ENCODE data around the gene ZNF221.
"Not testable (repeated sequence)": the region's sequence is repeated elsewhere in the genome, so short reads cannot be mapped to it uniquely, and the experiment has no call there.

Gene ZNF221

DNA sequence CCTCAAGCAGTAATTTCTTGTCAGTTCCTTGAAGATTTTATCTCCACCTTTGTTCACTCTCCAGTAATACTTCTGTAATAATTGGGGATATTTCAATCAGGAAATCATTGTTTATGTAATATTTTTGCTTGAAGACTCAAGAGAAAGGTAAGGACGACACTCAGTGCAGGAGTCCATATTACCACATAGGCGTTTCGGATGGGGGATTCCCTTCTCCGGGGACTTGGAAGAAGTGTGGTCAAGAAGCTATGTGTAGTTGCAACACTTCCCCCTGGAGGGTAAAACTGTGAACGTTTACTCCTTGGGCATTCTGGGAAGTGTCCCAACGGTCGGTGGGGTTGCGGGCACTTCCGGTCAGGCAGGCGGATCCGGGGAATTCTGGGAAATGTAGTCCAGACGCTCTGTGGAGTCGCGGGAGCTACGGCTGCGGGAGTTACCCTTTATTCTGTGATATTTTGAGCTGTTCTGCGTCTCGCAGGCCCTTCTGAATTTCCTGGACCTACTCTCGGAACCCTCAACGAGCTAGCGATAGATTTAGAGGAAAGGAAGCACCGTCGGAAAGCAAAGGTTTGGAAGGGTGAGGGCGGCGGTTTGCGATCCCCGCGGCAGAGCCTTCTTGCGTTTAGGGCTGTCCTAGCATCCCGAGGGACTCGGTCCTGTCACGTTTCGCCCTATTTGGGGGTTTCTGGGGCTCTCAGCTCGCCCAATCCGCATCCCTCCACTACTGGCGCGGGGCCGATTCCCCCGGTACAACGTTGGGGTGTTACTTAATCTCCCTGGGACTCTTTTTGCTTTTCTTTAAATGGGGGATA lies at the start of gene ZNF221:
Gene ZNF221 (plus strand): TSS at position 395 of the 812 bp plus-strand sequence. CDS start 11,499 bp downstream, outside the sequence.
- peak; percentile 96 for DNase-seq

DNA sequence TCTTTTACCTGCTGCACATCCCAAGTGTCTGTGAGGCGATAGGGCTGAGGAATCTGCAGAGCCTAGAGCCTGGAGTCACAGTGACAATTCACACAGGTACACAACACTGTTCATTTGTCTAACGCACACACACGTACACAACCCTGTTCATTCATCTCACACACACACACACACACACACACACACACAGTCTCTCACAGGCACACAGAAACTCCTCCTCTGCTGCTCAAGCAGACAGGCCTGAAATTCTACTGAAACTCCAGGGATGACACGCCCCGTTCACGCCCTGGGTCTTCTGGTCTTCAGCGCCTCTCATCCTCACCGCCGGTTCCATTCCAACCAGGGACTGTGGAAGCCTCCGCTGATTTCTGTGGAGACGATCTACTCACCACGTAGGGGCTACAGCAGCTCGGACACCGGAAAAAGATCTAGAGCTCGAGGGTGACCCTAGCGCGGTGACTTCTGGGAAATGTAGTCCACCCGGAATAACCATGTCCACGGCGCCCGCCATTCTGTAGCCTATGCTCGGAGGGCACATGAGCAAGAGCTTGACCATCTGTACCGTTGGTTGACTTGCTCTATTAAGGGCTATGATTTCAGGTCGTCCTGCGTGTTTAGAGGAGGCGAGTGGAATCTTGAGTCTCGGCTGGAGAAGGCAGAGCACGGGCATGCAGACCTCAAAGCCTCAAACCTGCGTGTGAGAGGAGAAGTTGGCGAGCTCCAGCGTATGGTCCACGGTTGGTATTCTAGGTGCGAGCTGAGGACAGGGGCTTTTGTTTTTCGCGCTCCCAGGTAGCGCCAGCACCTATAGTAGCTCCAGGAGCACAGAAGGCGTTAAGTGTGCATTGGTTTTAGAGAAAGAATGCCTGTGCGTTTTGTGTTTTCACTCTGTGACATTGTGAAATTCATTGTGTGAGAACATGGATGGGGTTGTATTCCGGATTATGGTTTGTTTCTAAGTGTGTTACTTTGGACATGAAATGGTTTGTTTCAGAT lies 49.3 kb upstream of the ZNF221 start:
- DNase-seq = peak; percentile 92

DNA sequence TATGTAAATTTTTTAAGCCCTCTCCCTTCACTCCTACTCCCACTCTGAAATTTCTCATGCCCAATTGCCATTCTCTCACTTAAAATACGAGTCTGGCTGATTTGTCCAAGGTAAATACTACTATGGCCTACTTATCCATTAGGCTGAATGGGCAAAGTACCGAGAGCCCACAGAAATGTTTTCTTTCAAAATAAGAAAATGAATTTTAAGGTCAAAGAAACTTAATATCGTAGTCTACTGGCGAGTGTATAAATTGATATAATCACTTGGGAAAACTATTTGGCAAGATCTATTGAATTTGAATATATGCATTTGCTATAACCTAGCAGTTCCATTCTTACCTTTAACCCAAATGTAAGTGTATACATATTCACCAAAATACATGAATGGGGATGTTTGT lies 48.6 kb upstream of the ZNF221 start:
- no peak for DNase-seq

DNA sequence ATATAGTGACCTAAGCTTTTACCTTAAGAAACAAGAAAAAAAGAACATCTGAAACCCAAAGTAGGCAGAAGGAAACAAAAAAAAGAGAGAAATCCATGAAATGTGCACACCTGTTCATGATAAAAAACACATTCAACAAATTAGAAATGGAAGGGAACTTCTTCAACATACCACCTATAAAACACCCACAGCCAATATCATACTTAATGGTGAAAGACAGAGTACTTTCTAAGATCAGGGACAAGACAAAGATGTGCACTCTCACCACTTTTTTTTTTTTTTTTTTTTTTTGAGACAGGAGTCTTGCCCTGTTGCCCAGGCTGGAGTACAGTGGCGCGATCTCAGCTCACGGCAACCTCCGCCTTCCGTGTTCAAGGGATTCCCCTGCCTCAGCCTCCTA lies 45.1 kb upstream of the ZNF221 start:
- no peak for DNase-seq

DNA sequence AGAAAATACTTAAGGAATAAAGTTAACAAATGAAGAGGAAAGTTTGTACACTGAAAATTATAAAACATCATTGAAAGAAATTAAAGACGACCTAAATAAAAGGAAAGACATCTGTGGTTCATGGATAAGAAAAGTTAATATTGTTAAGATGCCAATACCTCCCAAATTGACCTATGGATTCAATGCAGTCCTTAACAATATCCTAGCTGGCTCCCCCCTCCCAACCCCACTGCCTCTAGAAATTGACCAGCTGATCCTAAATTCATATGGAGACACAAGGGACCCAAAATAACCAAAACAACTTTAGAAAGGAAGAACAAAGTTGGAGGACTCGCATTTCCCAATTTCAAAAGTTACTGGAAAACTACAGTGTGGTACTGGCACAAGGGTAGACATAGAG lies 44.3 kb upstream of the ZNF221 start:
- DNase-seq = no peak

DNA sequence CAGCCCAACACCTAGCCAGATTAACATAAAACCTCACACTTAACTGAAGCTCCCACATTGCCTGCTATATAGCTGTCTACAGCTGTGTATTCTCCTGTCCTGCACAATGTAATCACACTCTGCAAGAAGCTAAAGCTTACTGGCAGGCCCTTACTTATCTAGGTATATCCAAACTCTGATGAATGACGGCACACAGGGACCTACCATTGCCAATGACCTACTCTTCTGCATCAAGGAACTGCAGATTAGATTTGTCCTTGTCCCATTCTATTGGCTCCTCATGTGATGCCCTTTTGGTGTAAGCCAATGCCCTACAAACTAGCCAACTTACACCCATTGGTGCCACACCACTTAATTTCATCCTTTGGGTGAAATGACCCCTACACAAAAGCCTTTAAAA lies 42.4 kb upstream of the ZNF221 start:
- DNase-seq = no peak

DNA sequence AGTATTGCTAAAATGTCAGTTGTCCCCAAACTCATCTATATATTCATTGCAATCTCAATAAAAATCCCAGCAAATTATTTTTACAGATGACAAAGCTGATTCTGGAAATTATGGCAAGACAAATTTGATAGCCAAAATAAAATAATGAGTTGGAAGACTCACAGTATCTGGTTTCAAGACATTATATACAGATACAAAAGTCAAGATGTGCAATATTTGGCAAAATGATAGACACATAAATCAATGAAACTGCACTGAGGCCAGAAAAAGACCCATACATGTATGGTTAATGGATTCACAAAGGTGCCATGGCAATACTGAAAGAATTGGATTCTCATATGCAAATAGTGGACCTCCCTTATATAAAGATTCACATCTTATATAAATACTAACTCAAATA lies 40.1 kb upstream of the ZNF221 start:
- no peak for DNase-seq

DNA sequence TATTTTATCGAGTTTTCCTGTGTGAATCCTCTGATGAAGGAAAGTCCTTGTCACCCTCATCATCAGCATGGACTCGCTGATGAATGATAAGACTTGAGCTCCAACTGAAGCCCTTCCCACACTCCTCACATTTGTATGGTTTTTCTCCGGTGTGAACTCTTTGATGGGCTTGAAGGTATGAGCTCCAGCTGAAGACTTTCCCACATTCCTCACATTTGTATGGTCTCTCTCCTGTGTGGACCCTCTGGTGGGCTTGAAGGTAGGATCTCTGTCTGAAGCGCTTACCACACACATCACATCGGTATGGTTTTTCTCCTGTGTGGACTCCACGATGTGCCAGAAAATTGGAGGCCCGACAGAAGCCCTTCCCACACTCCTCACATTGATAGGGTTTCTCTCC lies 37.6 kb upstream of the ZNF221 start:
- DNase-seq = no peak

DNA sequence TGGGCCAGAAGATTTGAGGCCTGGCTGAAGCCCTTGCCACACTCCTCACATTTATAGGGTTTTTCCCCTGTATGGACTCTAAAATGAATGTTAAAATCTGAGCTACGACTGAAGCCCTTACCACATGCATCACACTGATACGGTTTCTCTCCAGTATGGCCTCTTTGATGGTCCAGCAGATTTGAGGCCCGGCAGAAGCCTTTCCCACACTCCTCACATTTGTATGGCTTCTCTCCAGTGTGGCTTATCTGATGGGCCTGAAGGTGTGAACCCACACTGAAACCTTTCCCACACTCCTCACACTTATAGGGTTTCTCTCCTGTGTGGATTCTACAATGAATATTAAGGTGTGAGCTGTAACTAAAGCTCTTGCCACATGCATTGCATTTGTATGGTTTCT lies 37.0 kb upstream of the ZNF221 start:
- DNase-seq = no peak

DNA sequence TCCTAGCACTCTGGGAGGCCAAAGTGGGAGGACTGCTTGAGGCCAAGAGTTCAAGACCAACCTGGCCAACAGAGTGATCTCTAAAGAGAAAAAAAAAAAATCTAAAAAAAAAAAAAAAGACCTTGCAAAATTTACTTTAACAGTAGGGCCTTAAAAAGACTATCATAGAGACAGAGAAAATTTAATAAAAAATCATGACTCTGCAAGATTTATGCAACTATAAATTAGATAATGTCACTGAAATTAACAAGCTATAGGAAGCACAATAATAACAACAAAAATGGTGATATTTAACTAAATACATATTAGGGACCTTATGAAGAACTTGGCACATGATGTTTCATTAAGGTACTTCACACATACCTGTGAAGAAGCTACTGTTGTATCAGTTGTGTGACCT lies 27.2 kb upstream of the ZNF221 start:
- no peak for DNase-seq

DNA sequence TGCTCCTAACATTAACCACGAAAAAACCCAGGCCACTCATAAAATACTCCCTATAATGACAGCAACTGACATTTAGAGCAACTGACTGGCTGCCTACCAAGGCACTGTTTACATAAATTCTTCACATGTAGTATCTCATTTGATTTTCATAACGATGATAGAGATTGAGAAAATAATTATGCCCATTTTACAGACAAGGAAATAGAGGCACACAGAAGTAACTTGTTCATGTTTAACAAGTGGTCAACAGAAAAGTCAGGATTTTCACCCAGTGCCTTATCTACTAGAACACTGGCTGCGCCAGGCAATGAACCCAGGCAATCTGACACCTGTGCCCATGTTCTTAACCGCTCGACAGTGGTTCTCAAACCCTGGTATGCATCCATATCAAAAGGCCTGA lies 22.2 kb upstream of the ZNF221 start:
- DNase-seq = no peak

DNA sequence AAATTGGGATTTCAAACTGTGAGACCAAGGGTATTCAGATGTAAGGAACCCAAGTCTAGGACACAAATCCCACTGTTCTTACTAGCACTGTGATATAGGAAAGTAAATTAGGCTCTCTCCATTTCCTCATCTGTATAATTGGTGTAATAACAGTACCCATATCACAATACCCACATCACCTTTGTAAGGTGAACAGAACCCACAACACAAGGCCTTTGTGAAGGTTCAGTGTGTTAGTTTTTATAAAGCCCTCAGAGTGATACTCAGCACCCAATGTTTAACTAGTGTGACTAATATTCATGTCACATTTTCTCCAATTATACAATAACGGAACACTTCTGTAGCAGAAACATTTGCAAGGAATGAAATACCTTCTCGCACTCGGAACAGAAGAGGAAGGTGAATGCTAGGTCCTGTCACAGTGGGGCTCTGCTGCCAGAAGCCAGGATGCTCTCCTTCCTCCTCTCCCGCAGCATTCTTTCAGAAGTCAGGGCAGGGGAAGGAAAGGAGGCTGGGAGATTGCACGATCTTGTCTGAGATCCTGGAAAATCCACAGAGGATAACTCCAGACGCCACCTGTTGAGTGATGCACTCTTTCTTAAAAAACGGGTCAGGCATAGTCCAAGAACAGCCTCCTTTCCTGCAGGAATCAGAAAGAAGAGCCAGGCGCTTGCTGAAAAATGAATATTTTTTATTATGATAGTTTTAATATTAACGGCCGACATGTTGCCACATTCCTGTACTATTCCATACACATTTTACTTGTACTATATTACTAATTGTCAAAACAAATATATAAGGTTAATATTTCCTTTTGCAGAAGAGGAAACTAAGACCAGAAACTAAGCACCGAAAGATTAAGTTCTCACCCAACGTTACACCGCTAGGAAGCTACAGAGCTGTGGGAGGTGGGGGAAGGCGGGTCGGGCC lies 16.7 kb upstream of the ZNF221 start:
- no peak for DNase-seq

DNA sequence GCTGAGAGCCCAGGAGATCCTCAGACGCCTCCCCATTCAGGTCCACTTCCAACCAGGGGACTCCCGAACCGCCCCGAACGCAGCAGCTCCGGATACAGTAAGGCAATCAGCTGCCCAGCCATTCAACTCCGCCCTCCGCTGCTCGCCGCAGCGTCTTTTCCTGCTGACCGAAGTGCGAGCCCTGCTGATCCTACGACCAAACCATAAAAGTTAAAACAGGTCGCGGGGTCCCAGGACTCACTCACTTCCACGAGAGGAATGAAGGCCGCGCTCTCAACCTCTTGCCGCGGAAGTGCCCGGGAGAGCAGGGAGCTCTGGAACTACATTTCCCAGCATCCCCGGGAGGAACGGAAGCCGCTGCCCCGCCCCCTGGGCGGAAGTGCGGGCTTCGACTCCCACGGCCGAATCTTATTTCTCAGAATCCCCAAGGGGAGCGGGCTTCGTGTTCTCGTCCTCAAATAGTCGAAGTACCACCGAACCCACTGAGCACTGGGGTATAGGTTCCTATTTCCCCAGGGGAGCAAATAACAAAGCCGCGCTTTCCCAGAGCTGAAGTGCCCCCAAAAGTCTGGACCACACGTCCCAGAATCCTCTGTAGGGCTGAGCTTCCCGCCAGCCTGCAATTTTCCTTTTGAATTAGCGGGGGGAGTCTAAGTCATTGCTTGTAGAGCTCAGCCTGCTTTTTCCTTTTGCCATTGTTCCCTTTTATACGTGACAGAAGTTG lies 15.9 kb upstream of the ZNF221 start, which contains the start of gene ZNF45:
Gene ZNF45 (minus strand): TSS at position 298 of the 724 bp plus-strand sequence. CDS start 13,097 bp downstream, outside the sequence.
- peak; percentile 98 for DNase-seq

DNA sequence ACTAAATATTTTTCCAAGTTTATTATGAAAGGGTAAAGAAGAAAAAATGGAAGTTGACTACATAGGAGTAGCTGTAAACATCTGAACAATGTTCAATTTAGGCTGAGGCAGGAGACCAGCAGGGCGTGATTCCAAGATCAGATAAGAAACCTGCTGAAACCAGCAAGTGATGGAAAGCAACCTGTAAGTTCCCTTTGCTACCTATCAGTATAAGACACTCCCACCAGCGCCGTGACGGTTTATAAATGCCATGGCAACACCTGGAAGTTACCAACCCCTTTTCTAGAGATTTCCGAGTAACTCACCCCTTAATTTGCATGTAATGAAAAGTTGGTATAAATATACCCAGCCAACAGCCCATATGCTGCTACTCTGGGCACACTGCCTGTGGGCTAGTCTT lies 14.8 kb upstream of the ZNF221 start:
- DNase-seq = no peak

DNA sequence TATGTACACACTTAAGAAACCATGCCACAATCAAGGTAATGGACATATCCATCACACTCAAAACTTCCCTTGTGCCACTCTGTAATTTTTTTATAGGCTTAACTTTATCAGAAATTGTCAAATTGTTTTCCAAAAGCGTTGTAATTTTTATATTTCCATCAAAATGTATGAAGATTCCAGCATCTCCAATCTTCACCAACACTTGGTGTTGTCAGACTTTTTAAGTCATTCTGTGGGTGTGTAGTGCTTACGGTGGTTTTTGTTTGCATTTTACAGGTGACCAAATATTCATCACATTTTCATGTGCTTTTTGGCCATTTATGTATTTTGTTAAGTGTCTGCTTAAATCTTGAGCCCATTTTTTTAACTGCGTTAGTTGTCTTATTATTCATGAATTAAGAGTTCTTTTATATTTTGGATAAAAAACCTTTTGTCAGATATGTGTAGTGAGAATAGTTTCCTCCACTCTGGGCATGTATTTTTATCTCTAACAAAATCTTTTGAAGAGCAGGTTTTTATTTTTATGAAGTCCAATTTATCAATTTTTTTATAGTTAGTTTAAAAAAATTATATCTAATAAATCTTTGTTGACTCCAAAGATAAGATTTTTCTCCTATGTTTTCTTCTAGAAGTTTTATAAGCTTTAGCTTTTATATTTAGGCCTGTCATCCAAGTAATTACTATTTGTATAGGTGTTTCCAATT lies 11.3 kb upstream of the ZNF221 start:
- no peak for DNase-seq

DNA sequence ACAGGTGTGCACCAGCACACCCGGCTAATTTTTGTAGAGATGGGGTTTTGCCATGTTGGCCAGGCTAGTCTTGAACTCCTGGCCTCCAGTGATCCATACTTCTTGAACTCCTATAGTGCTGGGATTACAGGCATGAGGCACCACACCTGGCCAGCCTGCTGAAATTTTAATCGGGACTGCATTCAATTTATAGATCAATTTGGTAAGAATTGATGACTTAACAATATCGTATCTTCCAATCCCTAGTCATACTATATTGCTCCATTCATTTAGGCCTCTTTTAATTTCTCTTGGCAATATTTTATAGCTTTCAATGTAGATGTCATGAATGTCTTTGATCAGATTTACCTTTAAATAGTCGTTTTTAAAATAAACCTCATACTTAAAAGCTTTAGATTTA lies 10.3 kb upstream of the ZNF221 start:
- DNase-seq = no peak

DNA sequence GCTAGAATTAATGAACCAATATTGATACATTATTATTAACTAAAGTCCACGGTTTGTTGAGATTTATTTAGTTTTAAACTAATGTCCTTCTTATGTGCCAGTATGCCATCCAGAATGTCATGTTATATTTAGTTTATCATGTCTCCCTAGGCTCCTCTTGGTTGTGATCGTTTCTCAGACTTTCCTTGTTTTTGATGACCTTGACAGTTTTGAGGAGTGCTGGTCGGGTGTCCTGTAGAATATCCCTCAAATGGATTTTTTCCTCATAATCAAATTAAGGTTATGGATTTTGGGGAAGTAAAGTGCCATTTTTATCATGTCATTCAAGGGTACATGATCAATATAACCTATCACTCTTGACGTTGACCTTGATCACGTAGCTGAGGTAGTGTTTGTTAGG lies 9.8 kb upstream of the ZNF221 start:
- no peak for DNase-seq

DNA sequence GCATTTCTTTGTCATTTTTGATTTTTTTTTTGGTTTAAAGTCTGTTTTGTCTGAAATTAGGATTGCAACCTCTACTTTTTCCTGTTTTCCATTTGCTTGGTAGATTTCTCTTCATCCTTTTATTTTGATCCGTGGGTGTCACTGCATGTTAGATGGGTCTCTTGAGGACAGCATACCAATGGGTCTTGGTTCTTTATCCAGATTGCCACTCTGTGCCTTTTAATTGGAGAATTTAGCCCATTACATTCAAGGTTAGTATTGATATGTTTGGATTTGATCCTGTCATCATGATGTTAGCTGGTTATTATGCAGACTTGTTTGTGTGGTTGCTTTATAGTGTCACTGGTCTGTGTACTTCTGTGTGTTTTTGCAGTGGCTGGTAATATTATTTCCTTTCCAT lies 3.6 kb upstream of the ZNF221 start:
- not testable (repeated sequence) for DNase-seq

DNA sequence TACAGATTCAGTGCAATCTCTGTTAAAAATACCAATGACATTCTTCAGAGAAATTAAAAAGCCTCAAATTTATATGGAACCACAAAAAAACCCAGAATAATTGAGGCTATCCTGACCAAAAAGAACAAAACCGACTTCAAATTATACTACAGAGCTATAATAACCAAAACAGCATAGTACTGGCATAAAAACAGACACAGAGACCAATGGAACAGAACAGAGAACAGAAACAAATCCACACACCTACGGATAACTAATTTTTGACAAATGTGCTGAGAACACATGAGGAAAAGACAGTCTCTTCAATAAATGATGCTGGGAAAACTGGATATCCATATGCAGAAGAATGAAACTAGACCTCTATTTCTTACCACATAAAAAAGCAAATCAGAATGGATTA lies 1.2 kb upstream of the ZNF221 start:
- not testable (repeated sequence) for DNase-seq

DNA sequence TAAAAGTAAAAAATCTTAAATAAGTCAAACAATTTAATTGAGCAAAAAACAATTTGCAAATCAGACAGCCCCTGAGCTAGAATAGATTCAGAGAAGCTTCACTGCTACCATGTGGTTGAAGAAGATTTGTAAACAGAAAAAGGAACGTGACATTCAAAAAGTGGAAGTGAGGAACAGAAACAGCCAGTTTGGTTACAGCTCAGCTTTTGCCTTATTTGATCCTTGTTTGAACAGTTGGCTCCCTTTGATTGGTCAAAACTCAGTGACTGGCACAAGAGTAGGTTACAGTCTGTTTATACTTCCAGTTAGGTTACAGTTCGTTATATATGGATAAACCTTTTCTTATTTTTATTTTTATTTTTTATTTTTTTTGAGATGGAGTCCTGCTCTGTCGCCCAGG lies 5.8 kb downstream of the ZNF221 start:
- no peak for DNase-seq

DNA sequence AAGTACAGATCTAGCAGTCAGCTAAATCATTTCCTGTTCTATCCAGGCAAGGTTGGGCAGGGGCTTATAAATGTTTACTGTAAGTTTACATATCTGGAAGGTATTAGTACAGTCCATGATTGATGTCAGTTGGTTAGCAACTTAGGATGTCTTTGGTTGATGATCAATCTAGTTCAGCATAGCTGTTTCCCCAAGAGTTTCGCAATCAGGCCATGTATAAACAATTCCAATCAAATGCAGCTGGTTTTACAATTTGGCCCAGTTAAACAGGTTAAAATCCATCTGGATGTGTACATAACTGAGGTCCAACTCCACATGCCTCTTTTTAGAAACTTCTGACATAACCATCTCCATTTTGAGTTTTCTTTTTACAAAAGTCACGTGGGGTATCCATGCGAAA lies 6.9 kb downstream of the ZNF221 start:
- no peak for DNase-seq
